Suprapubic skin (tissue), 4 donors: ENCODE measurements around the gene OR10AG1. TPM values are rescaled to one million over a fixed set of nuclear protein-coding genes. Genes with fewer than 3 reads are reported as not detected.

Source experiments
- DNase-seq, 2 donors: peaks; one replicate each; pipeline ENCODE4 v3.0.0-alpha.2; 2019; ENCODE audit warnings: low spot score in 2 of 2
- H3K27ac ChIP-seq: fragments of 200-600 bp; sonication (generic); one replicate; pipeline ENCODE4 v1.5.1; 2019
- H3K27me3 ChIP-seq: fragments of 200-600 bp; sonication (generic); one replicate; pipeline ENCODE4 v1.5.1; 2019
- H3K36me3 ChIP-seq: fragments of 200-600 bp; sonication (generic); one replicate; pipeline ENCODE4 v1.5.1; 2019
- H3K4me1 ChIP-seq: fragments of 200-600 bp; sonication (generic); one replicate; pipeline ENCODE4 v1.5.1; 2019
- H3K4me3 ChIP-seq: fragments of 200-600 bp; sonication (generic); one replicate; pipeline ENCODE4 v1.5.1; 2019; ENCODE audit warnings: mild to moderate bottlenecking
- H3K9me3 ChIP-seq: fragments of 200-600 bp; sonication (generic); one replicate; pipeline ENCODE4 v1.5.1; 2019
- CTCF ChIP-seq, 2 donors: fragments of 200-600 bp in 1 of 2; fragments of 450-650 bp in 1 of 2; sonication (generic) in 1 of 2; IDR thresholded peaks; one replicate each; pipeline ENCODE4 v1.5.1; 2016 to 2019; ENCODE audit warnings: antibody characterized with exemption in 2 of 2, mild to moderate bottlenecking in 1 of 2, moderate library complexity in 1 of 2
- EP300 ChIP-seq: sonication (generic); formaldehyde crosslinking; IDR thresholded peaks from one replicate; pipeline ENCODE4 v1.6.1; 2017; ENCODE audit warnings: antibody characterized with exemption
- POLR2A ChIP-seq, 2 donors: fragments of 450-650 bp; IDR thresholded peaks; one replicate each; pipeline ENCODE4 v1.6.1; 2017; ENCODE audit warnings: antibody characterized with exemption in 2 of 2, mild to moderate bottlenecking in 2 of 2, moderate library complexity in 2 of 2
- POLR2AphosphoS5 ChIP-seq, 3 donors: sonication (generic); formaldehyde crosslinking; IDR thresholded peaks; one replicate each; pipeline ENCODE4 v1.6.1; 2017; ENCODE audit warnings: antibody characterized with exemption in 3 of 3
- WGBS: methylation state at CpG from one replicate; pipeline ENCODE4 v1.1.5; 2018; 5-methylcytosine and 5-hydroxymethylcytosine counted together
- total RNA-seq, 4 donors: library from RNA; depleted of rRNA; stranded (reverse); fragments of >200 nt; gene quantifications; one replicate each; pipeline ENCODE4 v1.1.0, GENCODE V29; 2016

Gene OR10AG1
- total RNA-seq, 4 donors from 2014 or later: not detected

DNA sequence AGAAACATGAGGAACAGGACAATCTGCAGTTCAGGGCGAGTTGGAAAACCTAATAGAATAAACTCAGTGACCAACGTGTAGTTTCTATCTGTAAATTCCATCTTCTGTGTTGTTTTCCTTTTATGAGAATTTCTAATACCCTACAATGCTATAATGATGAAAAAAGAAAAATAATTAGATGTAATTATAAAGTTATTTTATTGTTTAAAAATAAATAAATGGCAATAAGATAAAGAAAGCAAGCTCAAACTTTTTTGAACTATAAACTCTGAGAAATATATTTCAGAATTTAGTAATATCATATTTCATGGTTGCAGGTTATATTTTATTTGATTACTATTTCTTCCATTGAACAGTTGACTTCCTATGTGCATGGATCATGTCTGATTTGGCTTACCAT, 33.4 kb downstream of the OR10AG1 start, which contains the start of gene OR5I1:
Gene OR5I1, minus strand, starts transcription at position 101 of the 400 bp plus-strand sequence. Its CDS starts 0 bp downstream, at position 101.
- Histone ChIP-seq H3K27ac (no peak within 1 kb of the TSS), H3K27me3 (no peaks in the 10 kb centered on the region), H3K4me3 (no peak within 1 kb of the TSS), H3K9me3 (no peaks in the 10 kb centered on the region), H3K36me3 (no peaks in the 10 kb centered on the region), H3K4me1 (no peaks in the 10 kb centered on the region)
- 72% methylated on average over 2 of the region's 2 CpGs for WGBS
- TF ChIP-seq POLR2AphosphoS5 (IDR thresholded peaks at IDR 0.05) (no peak), EP300 (no peak), CTCF (IDR thresholded peaks at IDR 0.05) (no peak), POLR2A (IDR thresholded peaks at IDR 0.05) (no peak)
- no peak for DNase-seq

GRCh38 chr11:55920537-55920936, 49.2 kb downstream of the OR10AG1 start:
- no peak overlapping the region for H3K27ac ChIP-seq
- no peaks in the 10 kb centered on the region for H3K4me1 ChIP-seq
- TF ChIP-seq EP300 (no peak), CTCF (IDR thresholded peaks at IDR 0.05) (no peak), POLR2AphosphoS5 (IDR thresholded peaks at IDR 0.05) (no peak), POLR2A (IDR thresholded peaks at IDR 0.05) (no peak)

More at GRCh38 chr11:55920537-55920936, 49.2 kb downstream of the OR10AG1 start:
- H3K27me3 ChIP-seq: no peaks in the 10 kb centered on the region
- DNase-seq: no peak
- WGBS: 85% methylated on average over 2 of the region's 5 CpGs
- no peaks in the 10 kb centered on the region for H3K36me3 ChIP-seq
- H3K4me3 ChIP-seq: no peak overlapping the region
- H3K9me3 ChIP-seq: no peaks in the 10 kb centered on the region

Other genes with a start within 250 kb of the OR10AG1 start
- not detected for gene OR5D13, start 196.5 kb downstream of the OR10AG1 start, total RNA-seq
- gene OR5D14, start 174.4 kb downstream of the OR10AG1 start, total RNA-seq: not detected
- gene OR5L1, start 158.6 kb downstream of the OR10AG1 start, total RNA-seq: not detected
- gene OR5D18, start 150.3 kb downstream of the OR10AG1 start, total RNA-seq: not detected
- not detected for gene OR5L2, start 142.7 kb downstream of the OR10AG1 start, total RNA-seq
- not detected for gene OR5D16, start 131.2 kb downstream of the OR10AG1 start, total RNA-seq
- not detected for gene TRIM51, start 86.6 kb downstream of the OR10AG1 start, total RNA-seq
- gene OR5W2, start 55.4 kb downstream of the OR10AG1 start, total RNA-seq: not detected
- gene OR5I1, start 33.5 kb downstream of the OR10AG1 start, total RNA-seq: not detected
- not detected for gene OR5F1, start 24.7 kb upstream of the OR10AG1 start, total RNA-seq
- gene OR5AS1, start 57.7 kb upstream of the OR10AG1 start, total RNA-seq: not detected
- not detected for gene OR8I2, start 123.4 kb upstream of the OR10AG1 start, total RNA-seq
- gene OR8H2, start 133.7 kb upstream of the OR10AG1 start, total RNA-seq: not detected
- not detected for gene OR8H3, start 152.4 kb upstream of the OR10AG1 start, total RNA-seq
- not detected for gene OR8J3, start 170.3 kb upstream of the OR10AG1 start, total RNA-seq
- not detected for gene OR8K5, start 190.4 kb upstream of the OR10AG1 start, total RNA-seq
- not detected for gene OR5J2, start 206.7 kb upstream of the OR10AG1 start, total RNA-seq